KG1 (cell line): ENCODE measurements around the gene ATP5F1E.

ENCODE experiments used
- DNase-seq: peaks from one replicate; lab custom pipeline; 2025; lab: John Stamatoyannopoulos, UW

Gene ATP5F1E

GRCh38 chr20:59032023-59032712 is at the start of gene ATP5F1E:
TSS of gene ATP5F1E (minus strand) at chr20:59032335. CDS start at chr20:59032251, 84 bp downstream.
- peak; percentile 87 for DNase-seq

- no peak for DNase-seq
Measured at GRCh38 chr20:59081036-59081435, 48.9 kb upstream of the ATP5F1E start.

- no peak for DNase-seq
Measured at GRCh38 chr20:59078231-59078630, 46.1 kb upstream of the ATP5F1E start.

- DNase-seq = no peak
Measured at GRCh38 chr20:59077705-59078104, 45.6 kb upstream of the ATP5F1E start.

- DNase-seq = no peak
Measured at GRCh38 chr20:59075934-59076508, 43.9 kb upstream of the ATP5F1E start.

- no peak for DNase-seq
Measured at GRCh38 chr20:59074456-59074855, 42.3 kb upstream of the ATP5F1E start.

GRCh38 chr20:59073582-59073981 is 41.4 kb upstream of the ATP5F1E start:
- no peak for DNase-seq

- DNase-seq = no peak
Measured at GRCh38 chr20:59071216-59071615, 39.1 kb upstream of the ATP5F1E start.

GRCh38 chr20:59069026-59069425 is 36.9 kb upstream of the ATP5F1E start:
- no peak for DNase-seq

GRCh38 chr20:59068534-59068933 is 36.4 kb upstream of the ATP5F1E start:
- no peak for DNase-seq

GRCh38 chr20:59064214-59064722 is 32.1 kb upstream of the ATP5F1E start:
- DNase-seq = no peak

GRCh38 chr20:59063358-59064213 is 31.5 kb upstream of the ATP5F1E start:
- DNase-seq = no peak

- no peak for DNase-seq
Measured at GRCh38 chr20:59062081-59062480, 29.9 kb upstream of the ATP5F1E start.

- DNase-seq = no peak
Measured at GRCh38 chr20:59055302-59055701, 23.2 kb upstream of the ATP5F1E start.

GRCh38 chr20:59051666-59052185 is 19.6 kb upstream of the ATP5F1E start:
- no peak for DNase-seq

GRCh38 chr20:59050437-59050836 is 18.3 kb upstream of the ATP5F1E start:
- DNase-seq = no peak

GRCh38 chr20:59048681-59049030 is 16.5 kb upstream of the ATP5F1E start:
- no peak for DNase-seq

GRCh38 chr20:59047938-59048680 is 16.0 kb upstream of the ATP5F1E start:
- DNase-seq = no peak

GRCh38 chr20:59046862-59047261 is 14.7 kb upstream of the ATP5F1E start:
- DNase-seq = no peak

GRCh38 chr20:59044796-59045195 is 12.7 kb upstream of the ATP5F1E start:
- DNase-seq = no peak

- no peak for DNase-seq
Measured at GRCh38 chr20:59044295-59044694, 12.2 kb upstream of the ATP5F1E start.

GRCh38 chr20:59043698-59044097 is 11.6 kb upstream of the ATP5F1E start:
- DNase-seq = no peak
